Esophagus squamous epithelium (tissue), 4 donors: ENCODE results near the gene IL27RA.
A peak's percentile ranks its signal among the peaks of the same experiment; 100 is the strongest.

ENCODE experiments used
- CTCF ChIP-seq, 6 experiments: fragments of 450-650 bp in 4 of 6; fragments of 200-600 bp in 2 of 6; sonication (generic) in 2 of 6; IDR thresholded peaks; one replicate each; pipeline ENCODE4 v1.5.1; 2016 to 2019; ENCODE audit warnings: antibody characterized with exemption in 6 of 6, mild to moderate bottlenecking in 4 of 6, moderate library complexity in 4 of 6
- POLR2A ChIP-seq, 4 donors: fragments of 450-650 bp; IDR thresholded peaks; one replicate each; pipeline ENCODE4 v1.6.1; 2017; ENCODE audit warnings: antibody characterized with exemption in 4 of 4, mild to moderate bottlenecking in 4 of 4, moderate library complexity in 3 of 4

GRCh38 chr19:14006766-14007562, 24.6 kb upstream of the IL27RA start:
- TF ChIP-seq POLR2A (IDR thresholded peaks at IDR 0.05) (peak in 2 of 4 donors; percentile 40 to 43), CTCF (IDR thresholded peaks at IDR 0.05) (peak in 2 of 6 experiments; percentile 25 to 31)
